Fibroblast of pulmonary artery (primary cell): ENCODE data around the gene OLAH.
A peak's percentile ranks its signal among the peaks of the same experiment; 100 is the strongest.
"Not testable (repeated sequence)": the region's sequence is repeated elsewhere in the genome, so short reads cannot be mapped to it uniquely, and the experiment has no call there.

ENCODE experiments used
- DNase-seq: peaks from one replicate; pipeline ENCODE4 v3.0.0-alpha.2; 2010; ENCODE audit warnings: low read depth
- H3K4me3 ChIP-seq: replicated peaks from 2 replicates; pipeline ENCODE4 v1.5.1; 2011; ENCODE audit warnings: low read depth, mild to moderate bottlenecking, control low read depth, low read length, moderate library complexity
- TF ChIP-seq, protein P1 (sequence below): IDR thresholded peaks from 2 replicates; pipeline ENCODE4 v1.5.1; 2011; ENCODE audit warnings: mild to moderate bottlenecking, control low read depth, low read length, inconsistent platforms; ENCODE audit errors: missing control alignments

Gene OLAH

DNA sequence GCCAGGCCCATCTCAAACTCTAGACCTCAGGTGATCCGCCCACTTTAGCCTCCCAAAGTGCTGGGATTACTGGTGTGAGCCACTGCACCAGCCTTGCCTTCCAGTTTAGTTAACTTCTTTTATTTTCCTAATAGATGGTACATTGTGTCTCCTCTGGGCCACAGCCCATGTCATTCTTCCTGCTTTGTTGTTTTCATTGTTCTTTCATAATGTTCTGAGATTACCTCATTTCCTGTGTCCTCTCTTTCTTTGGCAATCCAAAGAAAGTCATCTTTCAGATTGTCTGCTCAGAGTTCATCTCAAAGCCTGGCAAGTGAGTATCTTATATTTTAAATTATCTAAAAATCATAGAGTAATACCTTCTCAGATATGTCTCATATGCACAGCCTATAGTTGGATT lies at the start of gene OLAH:
TSS of gene OLAH (plus strand) at position 270 of the 400 bp plus-strand sequence. CDS start 3,346 bp downstream, outside the sequence.
- TF ChIP-seq, protein P1, sequence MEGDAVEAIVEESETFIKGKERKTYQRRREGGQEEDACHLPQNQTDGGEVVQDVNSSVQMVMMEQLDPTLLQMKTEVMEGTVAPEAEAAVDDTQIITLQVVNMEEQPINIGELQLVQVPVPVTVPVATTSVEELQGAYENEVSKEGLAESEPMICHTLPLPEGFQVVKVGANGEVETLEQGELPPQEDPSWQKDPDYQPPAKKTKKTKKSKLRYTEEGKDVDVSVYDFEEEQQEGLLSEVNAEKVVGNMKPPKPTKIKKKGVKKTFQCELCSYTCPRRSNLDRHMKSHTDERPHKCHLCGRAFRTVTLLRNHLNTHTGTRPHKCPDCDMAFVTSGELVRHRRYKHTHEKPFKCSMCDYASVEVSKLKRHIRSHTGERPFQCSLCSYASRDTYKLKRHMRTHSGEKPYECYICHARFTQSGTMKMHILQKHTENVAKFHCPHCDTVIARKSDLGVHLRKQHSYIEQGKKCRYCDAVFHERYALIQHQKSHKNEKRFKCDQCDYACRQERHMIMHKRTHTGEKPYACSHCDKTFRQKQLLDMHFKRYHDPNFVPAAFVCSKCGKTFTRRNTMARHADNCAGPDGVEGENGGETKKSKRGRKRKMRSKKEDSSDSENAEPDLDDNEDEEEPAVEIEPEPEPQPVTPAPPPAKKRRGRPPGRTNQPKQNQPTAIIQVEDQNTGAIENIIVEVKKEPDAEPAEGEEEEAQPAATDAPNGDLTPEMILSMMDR = no peak
- H3K4me3 ChIP-seq = no peak within 1 kb of the TSS
- peak; percentile 24 for DNase-seq

DNA sequence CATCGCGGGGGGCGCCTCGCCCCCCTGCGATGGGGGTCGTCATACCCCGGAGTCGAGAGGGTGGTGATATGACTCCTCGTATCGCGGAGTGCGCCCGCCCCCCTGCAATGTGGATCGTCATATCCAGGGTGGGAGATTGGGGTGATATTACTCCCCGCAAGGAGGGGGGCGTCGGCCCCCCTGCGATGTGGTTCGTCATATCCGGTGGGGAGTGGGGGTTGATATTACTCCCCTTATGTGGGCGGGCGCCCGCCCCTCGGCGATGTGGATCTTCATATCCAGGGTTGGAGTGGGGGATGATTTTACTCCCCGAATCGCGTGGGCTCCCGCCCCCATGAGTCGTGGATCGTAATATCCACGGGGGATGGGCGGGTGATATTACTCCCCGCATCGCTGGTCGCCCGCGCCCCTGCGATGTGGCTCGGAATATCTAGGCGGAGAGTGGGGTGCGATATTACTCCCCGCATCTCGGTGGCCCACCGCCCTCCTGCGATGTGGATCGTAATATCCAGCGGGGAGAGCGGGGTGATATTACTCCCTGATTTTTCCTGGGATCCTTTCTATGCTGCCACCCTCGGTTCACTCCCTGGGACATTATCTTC lies 47.7 kb upstream of the OLAH start:
- DNase-seq = no peak
- TF ChIP-seq, protein P1 = no peak
- peak overlapping the region; percentile 24 for H3K4me3 ChIP-seq

GRCh38 chr10:15013530-15013929 lies 30.2 kb upstream of the OLAH start:
- not testable (repeated sequence) for H3K4me3 ChIP-seq, DNase-seq

DNA sequence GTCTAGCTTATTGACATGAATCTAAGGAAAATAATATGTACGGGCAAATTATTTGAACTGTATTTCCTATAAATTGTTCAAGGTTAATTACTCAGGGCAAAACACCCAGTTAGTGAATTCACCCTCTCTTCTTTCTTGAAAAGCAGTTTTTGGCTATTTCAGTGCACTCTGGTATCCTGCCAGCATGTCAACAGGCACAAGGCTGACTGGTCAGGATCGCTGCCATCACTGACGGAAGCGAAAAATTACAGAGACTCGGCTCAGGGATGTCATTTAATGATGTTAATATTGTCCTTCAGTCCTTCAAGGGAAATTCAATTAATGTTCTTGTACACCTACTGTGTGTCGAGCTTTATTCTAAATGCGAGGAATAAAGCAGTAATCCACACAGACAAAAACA lies 28.3 kb upstream of the OLAH start:
- no peak overlapping the region for H3K4me3 ChIP-seq
- TF ChIP-seq, protein P1 = no peak
- no peak for DNase-seq

GRCh38 chr10:15020966-15021365 lies 22.8 kb upstream of the OLAH start:
- not testable (repeated sequence) for DNase-seq, H3K4me3 ChIP-seq

DNA sequence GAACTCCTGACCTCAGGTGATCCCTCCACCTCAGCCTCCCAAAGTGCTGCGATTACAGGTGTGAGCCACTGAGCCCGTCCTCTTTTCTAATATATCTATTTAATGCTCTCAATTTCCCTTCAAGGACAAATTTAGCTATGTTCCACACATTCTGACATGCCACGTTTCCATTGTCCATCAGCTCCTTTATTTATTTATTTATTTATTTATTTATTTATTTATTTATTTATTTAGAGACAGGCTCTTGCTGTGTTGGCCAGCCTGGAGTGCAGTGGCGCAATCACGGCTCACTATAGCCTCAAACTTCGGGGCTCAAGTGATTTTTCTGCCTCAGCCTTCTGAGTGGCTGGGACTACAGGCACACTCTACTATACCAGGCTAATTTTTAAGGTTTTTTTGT lies 20.7 kb upstream of the OLAH start:
- DNase-seq, H3K4me3 ChIP-seq: not testable (repeated sequence)

DNA sequence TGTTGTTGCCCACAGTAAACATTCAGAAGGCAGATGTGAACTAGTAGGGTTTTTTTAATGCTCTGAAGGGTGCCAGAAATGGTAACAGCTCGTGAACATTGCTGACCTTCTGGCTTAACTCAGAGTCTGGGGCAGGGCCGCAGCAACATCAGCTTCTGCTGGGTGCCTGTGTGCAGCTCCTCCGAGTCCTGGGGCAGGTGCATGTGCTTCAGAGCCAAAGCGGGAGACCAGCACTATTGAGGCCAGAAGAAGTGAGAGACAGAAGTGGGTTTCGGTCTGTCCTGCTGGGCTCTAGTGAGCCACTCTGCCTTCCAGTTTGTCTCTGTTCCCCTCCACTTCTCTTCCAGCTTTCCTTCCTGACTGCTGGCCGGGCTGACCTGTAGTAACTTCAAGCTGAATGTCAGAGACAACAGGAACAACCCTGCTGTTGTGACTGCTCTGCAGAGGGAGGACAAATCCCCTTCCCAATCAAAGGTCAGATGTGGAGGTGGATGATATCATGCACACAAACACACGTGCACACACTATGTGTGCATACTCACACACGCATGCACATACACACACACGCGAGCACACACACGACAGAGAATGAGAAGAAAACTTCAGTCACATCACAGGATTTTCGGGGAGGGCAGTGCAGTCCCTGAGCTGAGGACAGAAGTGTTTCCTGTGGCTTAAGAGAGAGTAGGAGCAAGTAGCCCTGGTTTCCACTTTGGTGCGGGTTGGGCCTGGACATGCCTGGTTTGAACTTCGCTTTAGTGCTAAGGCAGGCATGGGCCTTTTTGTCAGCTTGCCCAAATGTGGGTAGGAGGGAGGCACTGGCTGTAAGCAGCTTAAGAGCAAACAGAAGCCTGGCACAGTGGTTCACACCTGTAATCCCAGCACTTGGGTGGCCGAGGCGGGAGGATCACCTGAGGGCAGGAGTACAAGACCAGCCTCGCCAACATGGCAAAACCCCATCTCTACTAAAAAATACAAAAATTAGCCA lies 19.4 kb upstream of the OLAH start:
- not testable (repeated sequence) for H3K4me3 ChIP-seq, DNase-seq

GRCh38 chr10:15025040-15025439 lies 18.7 kb upstream of the OLAH start:
- DNase-seq, H3K4me3 ChIP-seq: not testable (repeated sequence)

GRCh38 chr10:15027741-15028140 lies 16.0 kb upstream of the OLAH start:
- peak; percentile 19 for DNase-seq
- H3K4me3 ChIP-seq = no peak overlapping the region
- TF ChIP-seq, protein P1 = no peak
